ENCODE results near the gene CARTPT. TPM values are rescaled to one million over a fixed set of nuclear protein-coding genes. Genes with fewer than 3 reads are reported as not detected.
A peak's percentile ranks its signal among the peaks of the same experiment; 100 is the strongest.

CARTPT gene
- total and polyA plus RNA-seq, 8 donors = 0.82 TPM; not detected in 7

DNA sequence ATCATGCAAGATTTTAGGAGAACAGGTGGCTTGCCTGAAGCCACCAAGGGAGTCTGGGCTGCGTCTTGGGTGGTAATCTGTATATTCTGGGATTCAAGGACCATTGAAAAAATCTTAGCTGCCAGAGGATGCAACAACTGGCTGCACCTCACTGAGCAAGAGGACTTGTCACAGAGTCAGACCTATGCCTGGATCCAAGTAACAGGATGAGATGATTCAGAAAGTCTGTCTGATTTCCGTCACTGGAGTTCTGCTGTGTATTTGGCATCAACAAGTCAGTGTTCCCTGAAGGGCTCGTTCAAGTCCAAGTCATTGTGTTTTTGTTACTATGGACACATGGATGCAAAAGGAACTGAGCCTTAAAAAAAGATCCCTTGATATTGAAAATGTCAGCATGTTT, 37.8 kb upstream of the CARTPT start:
- no peaks in the 10 kb centered on the region for H3K9me3 ChIP-seq
- no peak overlapping the region for H3K27ac ChIP-seq
- WGBS, 2 donors = 56 to 64% methylated on average over 3 of the region's 3 CpGs
- TF ChIP-seq, protein P1, sequence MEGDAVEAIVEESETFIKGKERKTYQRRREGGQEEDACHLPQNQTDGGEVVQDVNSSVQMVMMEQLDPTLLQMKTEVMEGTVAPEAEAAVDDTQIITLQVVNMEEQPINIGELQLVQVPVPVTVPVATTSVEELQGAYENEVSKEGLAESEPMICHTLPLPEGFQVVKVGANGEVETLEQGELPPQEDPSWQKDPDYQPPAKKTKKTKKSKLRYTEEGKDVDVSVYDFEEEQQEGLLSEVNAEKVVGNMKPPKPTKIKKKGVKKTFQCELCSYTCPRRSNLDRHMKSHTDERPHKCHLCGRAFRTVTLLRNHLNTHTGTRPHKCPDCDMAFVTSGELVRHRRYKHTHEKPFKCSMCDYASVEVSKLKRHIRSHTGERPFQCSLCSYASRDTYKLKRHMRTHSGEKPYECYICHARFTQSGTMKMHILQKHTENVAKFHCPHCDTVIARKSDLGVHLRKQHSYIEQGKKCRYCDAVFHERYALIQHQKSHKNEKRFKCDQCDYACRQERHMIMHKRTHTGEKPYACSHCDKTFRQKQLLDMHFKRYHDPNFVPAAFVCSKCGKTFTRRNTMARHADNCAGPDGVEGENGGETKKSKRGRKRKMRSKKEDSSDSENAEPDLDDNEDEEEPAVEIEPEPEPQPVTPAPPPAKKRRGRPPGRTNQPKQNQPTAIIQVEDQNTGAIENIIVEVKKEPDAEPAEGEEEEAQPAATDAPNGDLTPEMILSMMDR (IDR thresholded peaks at IDR 0.05) = no peak
- ATAC-seq (no peak), DNase-seq (no peak), FAIRE-seq (no peak)
- no peaks in the 10 kb centered on the region for H3K27me3 ChIP-seq
- no peak overlapping the region for H3K4me3 ChIP-seq
- no peaks in the 10 kb centered on the region for H3K36me3 ChIP-seq
- H3K4me1 ChIP-seq = no peaks in the 10 kb centered on the region
- intact Hi-C loops (cut with DNase I) = no loop called here

DNA sequence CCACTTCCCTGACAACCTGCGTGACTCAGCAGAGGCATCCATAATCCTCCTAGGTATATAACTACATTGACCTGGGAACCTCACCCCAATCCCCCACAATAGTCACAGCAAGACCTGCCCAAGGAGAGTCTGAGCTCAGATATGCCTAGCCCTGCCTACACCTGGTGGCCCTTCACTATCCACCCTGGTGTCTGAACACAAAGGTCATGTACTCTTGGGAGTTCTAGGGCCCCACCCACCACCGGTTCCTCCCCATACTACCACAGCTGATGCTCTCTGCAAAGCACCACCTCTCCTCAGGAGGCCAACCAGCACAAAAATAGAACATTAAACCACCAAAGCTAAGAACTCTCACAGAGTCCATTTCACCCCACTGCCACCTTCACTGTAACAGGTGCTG, 34.8 kb upstream of the CARTPT start:
- 76 to 90% methylated on average over 2 of the region's 2 CpGs for WGBS, 2 donors
- DNase-seq (no peak), FAIRE-seq (no peak), ATAC-seq (no peak)
- intact Hi-C loops (cut with DNase I) = no loop called here
- H3K9me3 ChIP-seq = no peaks in the 10 kb centered on the region
- no peak overlapping the region for H3K27ac ChIP-seq
- no peak overlapping the region for H3K4me3 ChIP-seq
- no peaks in the 10 kb centered on the region for H3K27me3 ChIP-seq
- H3K36me3 ChIP-seq = no peaks in the 10 kb centered on the region
- no peaks in the 10 kb centered on the region for H3K4me1 ChIP-seq
- TF ChIP-seq, protein P1 (IDR thresholded peaks at IDR 0.05) = no peak

DNA sequence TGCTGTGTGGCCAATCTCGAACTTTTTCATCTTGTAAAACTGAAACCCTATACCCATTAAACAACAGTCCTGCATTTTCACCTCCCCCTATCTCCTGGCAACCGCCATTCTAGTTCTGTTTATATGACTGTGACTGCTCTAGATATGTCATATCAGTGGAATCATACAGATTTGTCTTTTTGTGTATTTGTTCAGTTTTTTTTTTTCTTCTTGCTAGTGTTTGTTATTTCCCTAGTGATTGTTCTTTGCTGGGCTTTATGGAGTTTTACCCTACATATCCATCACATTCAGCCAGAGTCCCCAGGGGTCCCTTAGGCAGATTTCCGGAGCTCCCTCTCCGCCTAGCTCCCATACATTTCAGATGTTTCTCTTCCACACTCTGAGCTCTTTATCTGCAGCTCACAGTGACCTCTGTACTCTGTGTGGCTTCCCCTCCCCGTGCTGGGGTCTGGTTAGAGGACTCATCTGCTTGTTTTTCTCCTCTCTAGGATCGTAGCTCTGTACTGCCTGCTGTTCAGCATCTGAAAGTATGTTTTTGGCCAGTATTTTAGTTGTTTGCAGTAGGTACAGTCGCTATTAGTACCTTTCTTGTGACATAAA, 25.1 kb upstream of the CARTPT start:
- no peak for FAIRE-seq
- DNase-seq = no peak
- no peak overlapping the region for H3K4me3 ChIP-seq
- no peaks in the 10 kb centered on the region for H3K9me3 ChIP-seq
- intact Hi-C loops (cut with DNase I) = no loop called here
- TF ChIP-seq, protein P1 (IDR thresholded peaks at IDR 0.05) = no peak
- no peak overlapping the region for H3K27ac ChIP-seq
- no peak for ATAC-seq
- no peaks in the 10 kb centered on the region for H3K27me3 ChIP-seq
- WGBS, 2 donors = 20 to 22% methylated on average over 7 of the region's 7 CpGs
- H3K36me3 ChIP-seq = no peaks in the 10 kb centered on the region
- no peaks in the 10 kb centered on the region for H3K4me1 ChIP-seq

DNA sequence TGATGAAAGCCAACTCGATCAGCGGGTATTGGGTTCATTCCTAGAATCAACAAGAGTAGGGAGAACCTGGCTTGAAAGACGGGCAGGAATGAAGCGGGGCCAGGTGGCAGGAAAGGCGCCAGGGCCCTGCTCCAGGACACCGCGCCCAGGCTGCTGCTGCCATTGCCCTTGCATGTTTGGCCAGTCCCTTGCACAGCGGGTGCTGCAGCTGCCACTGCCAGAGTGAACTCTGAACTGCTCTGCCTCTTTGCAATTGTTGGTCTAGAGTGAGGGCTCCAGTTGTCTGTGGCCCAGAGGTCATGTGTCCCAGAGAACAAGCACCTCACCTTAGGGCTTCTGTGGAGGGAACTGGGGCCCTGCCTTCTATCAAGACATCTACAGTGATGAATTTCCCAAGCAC, 24.0 kb upstream of the CARTPT start:
- Histone ChIP-seq H3K4me1 (no peaks in the 10 kb centered on the region), H3K27ac (no peak overlapping the region), H3K36me3 (no peaks in the 10 kb centered on the region), H3K9me3 (no peaks in the 10 kb centered on the region), H3K4me3 (no peak overlapping the region), H3K27me3 (no peaks in the 10 kb centered on the region)
- 93 to 94% methylated on average over 8 of the region's 8 CpGs for WGBS, 2 donors
- intact Hi-C loops (cut with DNase I) = no loop called here
- TF ChIP-seq, protein P1 (IDR thresholded peaks at IDR 0.05) = no peak
- FAIRE-seq (no peak), DNase-seq (peak in 1 of 6 donors; percentile 41), ATAC-seq (no peak)

DNA sequence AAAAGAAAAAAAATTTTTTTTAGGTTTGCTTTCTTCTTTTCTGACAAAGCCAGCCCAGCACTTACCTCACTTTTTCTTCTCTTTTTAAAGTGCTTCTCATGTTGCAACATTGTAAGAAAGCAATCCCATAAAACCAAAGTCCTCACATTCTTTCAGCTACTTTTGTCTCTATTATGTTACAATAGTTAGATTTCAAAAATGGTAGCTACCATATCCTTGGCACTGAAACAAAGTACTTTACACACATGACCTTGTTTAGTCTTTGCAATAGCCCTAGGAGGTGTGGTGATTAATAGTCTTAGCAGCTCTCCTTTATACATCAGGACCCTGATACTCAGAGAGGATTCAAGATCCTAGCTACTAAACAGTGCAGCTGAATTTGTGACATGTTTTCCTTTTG, 23.5 kb upstream of the CARTPT start:
- FAIRE-seq (no peak), DNase-seq (no peak), ATAC-seq (no peak)
- TF ChIP-seq, protein P1 (IDR thresholded peaks at IDR 0.05) = no peak
- H3K9me3 ChIP-seq = no peaks in the 10 kb centered on the region
- intact Hi-C loops (cut with DNase I) = no loop called here
- H3K27me3 ChIP-seq = no peaks in the 10 kb centered on the region
- H3K27ac ChIP-seq = no peak overlapping the region
- H3K36me3 ChIP-seq = no peaks in the 10 kb centered on the region
- no peaks in the 10 kb centered on the region for H3K4me1 ChIP-seq
- no peak overlapping the region for H3K4me3 ChIP-seq

Measured in pancreas (tissue), 10 donors.